ENCODE data around the gene LONP1. TPM values are rescaled to one million over a fixed set of nuclear protein-coding genes. Genes with fewer than 3 reads are reported as not detected.

LONP1 gene
- total RNA-seq, 2 donors from 2014 or later: 31.9 to 95.6 TPM

DNA sequence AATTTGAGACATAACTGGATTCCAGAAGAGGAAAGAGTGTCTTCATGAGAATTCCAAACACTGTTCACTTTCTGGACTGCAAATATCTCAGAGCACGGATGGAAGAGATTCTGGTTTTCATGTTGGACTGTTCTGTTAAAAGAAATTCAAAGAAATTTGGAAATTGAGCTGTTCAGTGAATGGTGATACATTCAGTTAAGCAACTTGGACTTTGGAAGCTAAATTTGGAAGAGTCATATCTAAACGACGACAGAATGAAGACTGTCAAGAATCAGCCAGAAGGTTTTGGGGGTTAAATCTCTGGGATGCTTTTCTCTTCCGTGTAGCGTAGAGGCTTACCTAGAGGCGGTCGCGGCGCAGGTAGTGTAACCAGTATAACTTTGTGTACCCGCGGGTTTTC, 71.5 kb downstream of the LONP1 start:
- Histone ChIP-seq H3K4me3 (no peak overlapping the region), H3K9me3 (no peaks in the 10 kb centered on the region), H3K27ac (no peak overlapping the region), H3K36me3 (replicated peaks in 1 of 2; ENCODE audit: insufficient read depth in 1 of 2, low read depth in 2 of 2) (peaks cover 20 to 54% of the 10 kb centered on the region in 2 donors), H3K4me1 (no peaks in the 10 kb centered on the region), H3K27me3 (no peaks in the 10 kb centered on the region)
- no peak for ATAC-seq
- WGBS, 2 donors: 84 to 87% methylated on average over 9 to 11 of the region's 11 CpGs
- TF ChIP-seq, protein P1, sequence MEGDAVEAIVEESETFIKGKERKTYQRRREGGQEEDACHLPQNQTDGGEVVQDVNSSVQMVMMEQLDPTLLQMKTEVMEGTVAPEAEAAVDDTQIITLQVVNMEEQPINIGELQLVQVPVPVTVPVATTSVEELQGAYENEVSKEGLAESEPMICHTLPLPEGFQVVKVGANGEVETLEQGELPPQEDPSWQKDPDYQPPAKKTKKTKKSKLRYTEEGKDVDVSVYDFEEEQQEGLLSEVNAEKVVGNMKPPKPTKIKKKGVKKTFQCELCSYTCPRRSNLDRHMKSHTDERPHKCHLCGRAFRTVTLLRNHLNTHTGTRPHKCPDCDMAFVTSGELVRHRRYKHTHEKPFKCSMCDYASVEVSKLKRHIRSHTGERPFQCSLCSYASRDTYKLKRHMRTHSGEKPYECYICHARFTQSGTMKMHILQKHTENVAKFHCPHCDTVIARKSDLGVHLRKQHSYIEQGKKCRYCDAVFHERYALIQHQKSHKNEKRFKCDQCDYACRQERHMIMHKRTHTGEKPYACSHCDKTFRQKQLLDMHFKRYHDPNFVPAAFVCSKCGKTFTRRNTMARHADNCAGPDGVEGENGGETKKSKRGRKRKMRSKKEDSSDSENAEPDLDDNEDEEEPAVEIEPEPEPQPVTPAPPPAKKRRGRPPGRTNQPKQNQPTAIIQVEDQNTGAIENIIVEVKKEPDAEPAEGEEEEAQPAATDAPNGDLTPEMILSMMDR (IDR thresholded peaks at IDR 0.05): no peak
- TF ChIP-seq POLR2A (IDR thresholded peaks at IDR 0.05): no peak
- intact Hi-C loops (cut with DNase I): no loop called here
- no peak for DNase-seq

DNA sequence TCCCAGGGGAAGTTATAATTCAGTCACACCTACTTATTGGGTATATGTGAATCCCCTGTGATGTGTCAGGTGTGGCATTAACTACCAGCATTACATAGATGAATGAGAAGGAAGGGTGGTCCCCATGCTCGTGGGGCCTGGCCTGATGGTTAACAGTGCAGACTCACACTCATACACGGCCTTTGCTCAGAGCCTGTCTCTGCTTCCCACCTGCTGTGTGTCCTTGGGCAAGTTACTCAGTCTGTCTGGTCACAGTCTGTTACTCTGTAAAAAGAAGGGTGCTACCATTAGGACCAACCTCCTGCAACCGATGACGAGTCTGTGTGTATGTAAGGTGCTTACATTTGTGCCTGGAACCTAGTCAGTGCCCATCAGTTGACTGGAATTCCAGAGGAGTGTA, 73.2 kb downstream of the LONP1 start:
- Histone ChIP-seq H3K36me3 (replicated peaks in 1 of 2; ENCODE audit: insufficient read depth in 1 of 2, low read depth in 2 of 2) (peaks cover 18 to 46% of the 10 kb centered on the region in 2 donors), H3K27ac (no peak overlapping the region), H3K27me3 (no peaks in the 10 kb centered on the region), H3K4me3 (no peak overlapping the region), H3K9me3 (no peaks in the 10 kb centered on the region), H3K4me1 (peaks cover 11% of the 10 kb centered on the region)
- intact Hi-C loops (cut with DNase I): no loop called here
- no peak for DNase-seq
- 82 to 85% methylated on average over 4 of the region's 4 CpGs for WGBS, 2 donors
- ATAC-seq: no peak
- TF ChIP-seq POLR2A (IDR thresholded peaks at IDR 0.05): no peak
- TF ChIP-seq, protein P1 (IDR thresholded peaks at IDR 0.05): no peak

DNA sequence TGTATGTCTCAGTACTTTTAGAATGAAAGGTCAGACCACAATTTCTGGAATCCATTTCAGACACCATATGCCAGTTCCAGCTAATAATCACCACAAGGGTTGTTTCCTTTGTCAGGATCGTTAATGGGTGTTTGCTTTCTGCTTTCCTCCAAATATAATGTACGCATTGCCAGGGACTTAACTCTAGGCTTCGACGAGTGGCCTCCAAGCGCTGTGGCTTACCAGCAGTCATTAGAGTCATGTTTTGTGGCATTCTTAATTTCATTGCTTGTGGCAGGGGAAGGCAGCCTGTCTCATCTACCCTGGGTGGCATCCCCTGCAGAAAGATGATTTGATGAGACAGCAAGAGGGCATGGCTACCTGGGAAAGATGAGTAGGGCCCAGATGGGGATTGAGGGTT, 74.5 kb downstream of the LONP1 start:
- TF ChIP-seq POLR2A (IDR thresholded peaks at IDR 0.05): no peak
- TF ChIP-seq, protein P1 (IDR thresholded peaks at IDR 0.05): no peak
- ATAC-seq (no peak), DNase-seq (no peak)
- peaks cover 17% of the 10 kb centered on the region for H3K4me1 ChIP-seq
- WGBS, 2 donors: 66 to 75% methylated on average over 5 of the region's 5 CpGs
- intact Hi-C loops (cut with DNase I): no loop called here
- H3K27me3 ChIP-seq: no peaks in the 10 kb centered on the region
- H3K4me3 ChIP-seq: no peak overlapping the region
- H3K27ac ChIP-seq: no peak overlapping the region
- H3K36me3 ChIP-seq (replicated peaks in 1 of 2; ENCODE audit: insufficient read depth in 1 of 2, low read depth in 2 of 2): peaks cover 7 to 38% of the 10 kb centered on the region in 2 donors
- no peaks in the 10 kb centered on the region for H3K9me3 ChIP-seq

DNA sequence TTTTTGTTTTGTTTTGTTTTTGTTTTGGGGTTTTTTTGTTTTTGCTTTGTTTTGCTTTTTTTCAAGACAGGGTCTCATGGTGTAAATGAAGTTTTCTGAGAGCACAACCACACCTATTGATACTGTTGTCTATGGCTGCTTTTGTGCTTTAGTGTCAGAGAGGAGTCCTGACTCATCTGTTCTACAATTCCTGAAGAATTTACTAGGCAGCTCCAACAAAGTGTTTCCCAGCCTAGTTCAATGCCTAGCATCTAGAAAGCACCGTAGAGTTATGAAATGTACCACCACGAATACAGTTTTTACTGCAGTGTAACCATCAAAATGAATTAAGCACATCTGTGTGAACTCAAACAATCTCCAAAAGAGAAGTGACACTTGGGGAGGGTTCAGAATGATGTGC, 75.9 kb downstream of the LONP1 start:
- Histone ChIP-seq H3K4me3 (no peak overlapping the region), H3K36me3 (replicated peaks in 1 of 2; ENCODE audit: insufficient read depth in 1 of 2, low read depth in 2 of 2) (peaks cover 0 to 30% of the 10 kb centered on the region in 2 donors), H3K27ac (no peak overlapping the region), H3K9me3 (no peaks in the 10 kb centered on the region), H3K27me3 (no peaks in the 10 kb centered on the region), H3K4me1 (peaks cover 17% of the 10 kb centered on the region)
- no peak for ATAC-seq
- intact Hi-C loops (cut with DNase I): no loop called here
- DNase-seq: no peak
- TF ChIP-seq, protein P1 (IDR thresholded peaks at IDR 0.05): no peak
- TF ChIP-seq POLR2A (IDR thresholded peaks at IDR 0.05): no peak
- 77 to 81% methylated on average over 2 of the region's 2 CpGs for WGBS, 2 donors

DNA sequence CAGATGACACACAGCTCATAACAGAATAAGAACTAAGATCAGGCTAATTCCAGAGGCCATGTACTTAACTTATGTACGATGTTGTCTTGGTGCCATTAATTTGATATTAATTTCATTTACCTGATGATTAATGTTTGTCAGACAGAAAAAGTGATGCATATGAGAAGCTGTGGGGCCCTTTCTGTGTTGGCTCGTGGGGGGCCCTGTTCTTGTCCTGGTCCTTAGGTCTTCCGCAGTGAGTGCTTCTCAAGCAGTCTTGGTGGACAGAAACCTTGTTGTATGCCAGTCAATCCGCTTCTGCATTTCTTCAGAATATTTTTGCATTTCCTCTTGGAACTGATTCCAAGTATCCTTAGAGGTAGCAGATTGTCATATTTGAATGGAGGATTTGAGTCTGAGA, 76.9 kb downstream of the LONP1 start:
- H3K4me1 ChIP-seq: peaks cover 17% of the 10 kb centered on the region
- intact Hi-C loops (cut with DNase I): no loop called here
- no peak overlapping the region for H3K27ac ChIP-seq
- H3K36me3 ChIP-seq (replicated peaks in 1 of 2; ENCODE audit: insufficient read depth in 1 of 2, low read depth in 2 of 2): peaks cover 0 to 25% of the 10 kb centered on the region in 2 donors
- H3K4me3 ChIP-seq: no peak overlapping the region
- WGBS, 2 donors: 92 to 94% methylated on average over 4 of the region's 4 CpGs
- no peaks in the 10 kb centered on the region for H3K27me3 ChIP-seq
- ATAC-seq (no peak), DNase-seq (no peak)
- H3K9me3 ChIP-seq: no peaks in the 10 kb centered on the region
- TF ChIP-seq, protein P1 (IDR thresholded peaks at IDR 0.05): no peak
- TF ChIP-seq POLR2A (IDR thresholded peaks at IDR 0.05): no peak
